HG03196 (cell line): Measurements from ENCODE around the gene C14orf180.
"Not testable (repeated sequence)": the region's sequence is repeated elsewhere in the genome, so short reads cannot be mapped to it uniquely, and the experiment has no call there.

ENCODE experiments used
- ATAC-seq: cut with Tn5 transposase; IDR thresholded peaks from one replicate; pipeline ENCODE4 v1.9.1; 2021; ENCODE audit not compliant: unreplicated experiment

Gene C14orf180

GRCh38 chr14:104577426-104577825, 2.1 kb upstream of the C14orf180 start:
- no peak for ATAC-seq

- ATAC-seq, result no peak
Measured at GRCh38 chr14:104577847-104578301, 1.7 kb upstream of the C14orf180 start.

- no peak for ATAC-seq
Measured at GRCh38 chr14:104578321-104578720, 1.2 kb upstream of the C14orf180 start.

- ATAC-seq, result not testable (repeated sequence)
Measured at GRCh38 chr14:104579939-104580338, 375 bp downstream of the C14orf180 start.

GRCh38 chr14:104580961-104581360, 1.4 kb downstream of the C14orf180 start:
- no peak for ATAC-seq

GRCh38 chr14:104581521-104581920, 2.0 kb downstream of the C14orf180 start:
- ATAC-seq, result no peak

- ATAC-seq, result no peak
Measured at GRCh38 chr14:104582005-104582404, 2.4 kb downstream of the C14orf180 start.

GRCh38 chr14:104582662-104583061, 3.1 kb downstream of the C14orf180 start:
- no peak for ATAC-seq

GRCh38 chr14:104583424-104584306, 4.1 kb downstream of the C14orf180 start:
- ATAC-seq, result no peak

- no peak for ATAC-seq
Measured at GRCh38 chr14:104584557-104584956, 5.0 kb downstream of the C14orf180 start.

- ATAC-seq, result no peak
Measured at GRCh38 chr14:104585966-104586697, 6.6 kb downstream of the C14orf180 start.

GRCh38 chr14:104586832-104587620, 7.5 kb downstream of the C14orf180 start:
- ATAC-seq, result no peak

- no peak for ATAC-seq
Measured at GRCh38 chr14:104587641-104588040, 8.1 kb downstream of the C14orf180 start.

GRCh38 chr14:104588066-104588857, 8.7 kb downstream of the C14orf180 start:
- no peak for ATAC-seq

GRCh38 chr14:104589338-104590195, 10.0 kb downstream of the C14orf180 start:
- no peak for ATAC-seq

- no peak for ATAC-seq
Measured at GRCh38 chr14:104590240-104590965, 10.8 kb downstream of the C14orf180 start.

- no peak for ATAC-seq
Measured at GRCh38 chr14:104591031-104591430, 11.5 kb downstream of the C14orf180 start.

GRCh38 chr14:104591506-104592291, 12.1 kb downstream of the C14orf180 start:
- ATAC-seq, result no peak
